Hepatocyte (in vitro differentiated cells): ENCODE measurements around the gene SHC1. TPM values are rescaled to one million over a fixed set of nuclear protein-coding genes. Genes with fewer than 3 reads are reported as not detected.

Source experiments
- DNase-seq: peaks from one replicate; pipeline ENCODE4 v3.0.0-alpha.2; 2016; ENCODE audit warnings: low spot score
- H2AFZ ChIP-seq: fragments of 200-600 bp; sonication (generic); 2 replicates; pipeline ENCODE4 v1.6.0; 2016; ENCODE audit warnings: antibody characterized with exemption, mild to moderate bottlenecking
- H3K27ac ChIP-seq: fragments of 200-600 bp; sonication (generic); 2 replicates; pipeline ENCODE4 v1.5.1; 2016; ENCODE audit warnings: mild to moderate bottlenecking
- H3K27me3 ChIP-seq: fragments of 200-600 bp; sonication (generic); 2 replicates; pipeline ENCODE4 v1.6.1; 2016
- H3K36me3 ChIP-seq: fragments of 200-600 bp; sonication (generic); replicated peaks from 2 replicates; pipeline ENCODE4 v1.5.1; 2016; ENCODE audit warnings: low read depth; ENCODE audit not compliant: insufficient read depth
- H3K4me1 ChIP-seq: fragments of 200-600 bp; sonication (generic); 2 replicates; pipeline ENCODE4 v1.5.1; 2016; ENCODE audit warnings: mild to moderate bottlenecking, moderate library complexity; ENCODE audit not compliant: insufficient read depth
- H3K4me2 ChIP-seq: fragments of 200-600 bp; sonication (generic); 2 replicates; pipeline ENCODE4 v1.6.0; 2016
- H3K4me3 ChIP-seq: fragments of 200-600 bp; sonication (generic); 2 replicates; pipeline ENCODE4 v1.5.1; 2016; ENCODE audit warnings: mild to moderate bottlenecking
- H3K79me2 ChIP-seq: fragments of 200-600 bp; sonication (generic); 2 replicates; pipeline ENCODE4 v1.6.0; 2017; ENCODE audit warnings: mild to moderate bottlenecking
- H3K9me2 ChIP-seq: fragments of 200-600 bp; sonication (generic); replicated peaks from 2 replicates; pipeline ENCODE4 v1.6.0; 2017; ENCODE audit warnings: mild to moderate bottlenecking; ENCODE audit not compliant: insufficient read depth
- H3K9me3 ChIP-seq: fragments of 200-600 bp; sonication (generic); 2 replicates; pipeline ENCODE4 v1.5.1; 2016; ENCODE audit warnings: low read depth, mild to moderate bottlenecking
- H4K20me1 ChIP-seq: fragments of 200-600 bp; sonication (generic); 2 replicates; pipeline ENCODE4 v1.6.0; 2016; ENCODE audit warnings: mild to moderate bottlenecking; ENCODE audit not compliant: insufficient read depth, poor library complexity, severe bottlenecking
- EZH2 ChIP-seq: fragments of 200-600 bp; sonication (generic); IDR thresholded peaks from 2 replicates; pipeline ENCODE4 v1.6.1; 2016; ENCODE audit warnings: antibody characterized with exemption, mild to moderate bottlenecking, borderline replicate concordance
- EZH2phosphoT487 ChIP-seq: fragments of 200-600 bp; sonication (generic); IDR thresholded peaks from one replicate; pipeline ENCODE4 v1.6.1; 2018; ENCODE audit warnings: antibody characterized with exemption, mild to moderate bottlenecking, low read depth, moderate library complexity; ENCODE audit not compliant: unreplicated experiment, severe bottlenecking
- WGBS: methylation state at CpG from one replicate; pipeline ENCODE4 v1.1.6; 2016; ENCODE audit warnings: low lambda C conversion rate; ENCODE audit errors: missing lambda C conversion rate; 5-methylcytosine and 5-hydroxymethylcytosine counted together
- polyA plus RNA-seq: library from polyadenylated mRNA; unstranded; fragments of >200 nt; fragmentation: Nextera tagmentation; extraction: Ambion mirVana; gene quantifications from 2 replicates; pipeline ENCODE4 v1.2.1, GENCODE V29; 2016
- total RNA-seq: library from RNA; depleted of rRNA; stranded (reverse); fragments of >200 nt; gene quantifications from 2 replicates; pipeline ENCODE4 v1.2.3, GENCODE V29; 2014
- TF ChIP-seq, protein P1 (sequence below): fragments of 200-600 bp; sonication (generic); IDR thresholded peaks from 2 replicates; pipeline ENCODE4 v1.5.1; 2016; ENCODE audit warnings: antibody characterized with exemption, mild to moderate bottlenecking; ENCODE audit not compliant: poor library complexity

Gene SHC1
- total and polyA plus RNA-seq, 2 experiments from 2014 or later: 95.6 to 107 TPM

DNA sequence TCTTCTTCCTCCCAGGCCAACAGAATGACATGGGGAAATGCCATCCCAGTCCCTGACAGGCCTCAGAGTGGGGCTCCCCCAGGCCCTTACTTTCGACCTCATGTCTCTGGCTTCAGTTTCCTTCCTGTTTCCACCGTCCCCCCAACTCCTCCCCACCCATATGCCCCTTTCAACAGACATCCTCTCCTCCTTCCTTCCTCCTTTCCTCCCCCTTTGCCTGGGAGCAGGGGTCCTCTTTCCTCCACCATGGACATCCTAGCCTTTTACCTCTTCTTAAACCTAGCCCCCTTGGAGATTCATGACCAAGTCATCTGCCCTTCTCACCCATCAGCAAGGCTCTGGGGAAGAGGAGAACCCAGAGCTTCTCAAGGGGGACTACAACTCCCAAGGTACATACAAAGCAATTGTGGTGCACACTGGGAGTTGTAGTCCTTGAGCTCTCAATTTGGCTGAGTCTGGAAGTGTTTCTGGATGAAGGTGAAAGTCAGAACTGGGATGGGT, 36.1 kb upstream of the SHC1 start:
- Histone ChIP-seq H3K36me3 (no peaks in the 10 kb centered on the region), H3K27ac (no peak overlapping the region), H4K20me1 (peaks cover 12% of the 10 kb centered on the region), H3K9me2 (no peaks in the 10 kb centered on the region), H3K9me3 (no peaks in the 10 kb centered on the region), H3K4me2 (peak overlapping the region; percentile 65), H3K4me1 (peaks cover 37% of the 10 kb centered on the region), H3K79me2 (peaks cover 86% of the 10 kb centered on the region), H3K4me3 (no peak overlapping the region), H2AFZ (no peak overlapping the region), H3K27me3 (no peaks in the 10 kb centered on the region)
- TF ChIP-seq EZH2 (no peak), EZH2phosphoT487 (no peak)
- TF ChIP-seq, protein P1, sequence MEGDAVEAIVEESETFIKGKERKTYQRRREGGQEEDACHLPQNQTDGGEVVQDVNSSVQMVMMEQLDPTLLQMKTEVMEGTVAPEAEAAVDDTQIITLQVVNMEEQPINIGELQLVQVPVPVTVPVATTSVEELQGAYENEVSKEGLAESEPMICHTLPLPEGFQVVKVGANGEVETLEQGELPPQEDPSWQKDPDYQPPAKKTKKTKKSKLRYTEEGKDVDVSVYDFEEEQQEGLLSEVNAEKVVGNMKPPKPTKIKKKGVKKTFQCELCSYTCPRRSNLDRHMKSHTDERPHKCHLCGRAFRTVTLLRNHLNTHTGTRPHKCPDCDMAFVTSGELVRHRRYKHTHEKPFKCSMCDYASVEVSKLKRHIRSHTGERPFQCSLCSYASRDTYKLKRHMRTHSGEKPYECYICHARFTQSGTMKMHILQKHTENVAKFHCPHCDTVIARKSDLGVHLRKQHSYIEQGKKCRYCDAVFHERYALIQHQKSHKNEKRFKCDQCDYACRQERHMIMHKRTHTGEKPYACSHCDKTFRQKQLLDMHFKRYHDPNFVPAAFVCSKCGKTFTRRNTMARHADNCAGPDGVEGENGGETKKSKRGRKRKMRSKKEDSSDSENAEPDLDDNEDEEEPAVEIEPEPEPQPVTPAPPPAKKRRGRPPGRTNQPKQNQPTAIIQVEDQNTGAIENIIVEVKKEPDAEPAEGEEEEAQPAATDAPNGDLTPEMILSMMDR: no peak
- no peak for DNase-seq
- 92% methylated on average over 2 of the region's 2 CpGs for WGBS

DNA sequence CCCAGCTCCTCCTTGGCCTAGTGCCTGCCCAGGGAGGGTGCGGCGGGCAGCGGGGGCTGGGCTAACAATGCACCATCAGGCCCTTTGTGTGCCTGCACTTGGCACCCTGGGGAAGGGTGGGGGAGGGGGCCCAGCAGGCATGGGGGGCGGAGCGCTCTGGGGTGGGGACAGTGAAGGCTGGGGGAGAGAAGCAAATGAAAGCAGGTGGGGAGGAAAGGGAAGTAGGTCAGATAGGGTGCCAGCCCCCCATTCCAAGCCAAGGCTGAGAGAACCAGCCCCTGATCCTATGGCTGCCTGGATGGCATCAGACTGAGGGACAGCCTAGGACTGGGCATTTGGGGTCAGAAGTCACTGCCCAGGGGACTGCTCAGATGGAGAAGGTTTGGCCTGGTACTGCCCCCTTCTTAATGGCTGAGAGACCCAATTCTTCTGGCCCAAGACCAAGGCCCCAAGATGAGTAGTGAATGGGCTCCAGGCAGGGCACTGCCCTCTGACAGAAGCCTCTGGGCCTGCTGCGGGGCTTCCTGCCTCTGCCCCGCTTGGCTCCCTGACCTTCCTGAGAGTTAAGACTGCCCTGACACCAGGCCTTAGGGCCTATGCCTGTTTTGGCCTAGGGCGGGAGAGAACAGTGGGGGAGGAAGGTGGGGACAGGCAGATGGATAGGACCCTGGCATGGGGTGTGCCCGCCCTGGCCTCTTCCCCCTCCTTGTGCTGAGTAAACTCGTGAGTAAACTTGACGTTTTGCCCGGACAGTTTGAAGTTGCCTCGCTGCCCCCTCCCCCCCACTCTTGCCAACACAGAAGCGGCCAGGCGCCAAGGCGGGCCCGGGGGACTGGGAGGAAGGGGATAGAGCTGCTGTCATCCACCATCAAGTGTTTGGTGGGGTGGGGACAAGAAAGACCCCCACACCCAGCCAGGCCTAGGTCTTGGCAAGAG, 34.8 kb upstream of the SHC1 start:
- DNase-seq: no peak
- TF ChIP-seq, protein P1: no peak
- TF ChIP-seq EZH2: no peak
- no peak for TF ChIP-seq EZH2phosphoT487
- Histone ChIP-seq H3K4me1 (peaks cover 27% of the 10 kb centered on the region), H3K4me3 (no peak overlapping the region), H3K9me3 (no peaks in the 10 kb centered on the region), H3K9me2 (no peaks in the 10 kb centered on the region), H3K27ac (peak overlapping the region; percentile 92), H3K36me3 (no peaks in the 10 kb centered on the region), H3K27me3 (no peaks in the 10 kb centered on the region), H4K20me1 (peaks cover 12% of the 10 kb centered on the region), H2AFZ (no peak overlapping the region), H3K79me2 (peaks cover 76% of the 10 kb centered on the region), H3K4me2 (peak overlapping the region; percentile 95)
- 94% methylated on average over 12 of the region's 17 CpGs for WGBS

DNA sequence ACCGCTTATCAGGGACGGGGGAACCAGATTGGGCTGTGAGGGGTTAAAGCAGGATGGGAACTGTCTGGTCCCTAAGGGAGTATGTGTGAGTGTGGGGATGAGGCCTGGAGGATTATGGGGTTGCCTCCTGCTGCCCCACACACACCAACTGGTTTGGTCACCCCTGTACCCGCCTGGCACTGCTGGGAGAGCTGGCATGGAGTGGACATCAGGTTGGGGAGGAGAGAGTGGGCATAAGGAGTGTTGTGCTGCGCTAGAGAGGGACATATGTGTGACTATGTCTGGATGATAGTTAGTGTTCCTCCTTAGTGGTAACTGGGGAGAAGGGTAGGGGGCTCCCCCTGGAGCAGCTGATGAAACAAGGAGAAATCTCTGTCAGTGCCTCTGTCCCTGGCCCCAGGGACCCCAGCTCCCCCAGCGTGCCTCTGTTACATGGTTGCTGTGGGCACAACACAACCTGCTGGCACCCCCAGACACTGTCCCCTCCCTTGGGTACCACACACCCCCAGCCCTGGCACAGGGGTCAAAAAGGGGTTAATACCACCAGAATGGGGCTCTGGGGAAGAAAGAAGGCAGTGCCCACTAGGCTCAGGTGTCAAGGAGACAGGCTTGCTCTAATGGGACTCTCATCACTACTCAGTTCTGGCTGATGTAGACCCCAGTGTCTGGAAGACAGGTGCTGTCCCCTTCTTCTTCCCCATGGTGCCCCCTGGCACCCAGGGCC, 34.0 kb upstream of the SHC1 start:
- TF ChIP-seq EZH2phosphoT487 (no peak), EZH2 (no peak)
- TF ChIP-seq, protein P1: no peak
- H3K9me2 ChIP-seq: no peaks in the 10 kb centered on the region
- H2AFZ ChIP-seq: no peak overlapping the region
- WGBS: 49% methylated on average over 5 of the region's 5 CpGs
- H3K79me2 ChIP-seq: peaks cover 68% of the 10 kb centered on the region
- H4K20me1 ChIP-seq: peaks cover 11% of the 10 kb centered on the region
- H3K4me2 ChIP-seq: peak overlapping the region; percentile 95
- no peaks in the 10 kb centered on the region for H3K27me3 ChIP-seq
- peaks cover 24% of the 10 kb centered on the region for H3K4me1 ChIP-seq
- H3K36me3 ChIP-seq: no peaks in the 10 kb centered on the region
- H3K4me3 ChIP-seq: peak overlapping the region; percentile 94
- no peaks in the 10 kb centered on the region for H3K9me3 ChIP-seq
- DNase-seq: no peak
- H3K27ac ChIP-seq: peak overlapping the region; percentile 92
